22Rv1 (cell line): ENCODE measurements around the gene KHNYN.
A peak's percentile ranks its signal among the peaks of the same experiment; 100 is the strongest.

Source experiments
- H3K27ac ChIP-seq: fragments of 450-650 bp; 2 replicates; pipeline ENCODE4 v1.5.1; 2017
- ZFX ChIP-seq: fragments of 450-650 bp; IDR thresholded peaks from 2 replicates; pipeline ENCODE4 v1.6.1; 2017; ENCODE audit warnings: antibody characterized with exemption, borderline replicate concordance
- TF ChIP-seq, protein P1 (sequence below): fragments of 450-650 bp; IDR thresholded peaks from 2 replicates; pipeline ENCODE4 v1.5.1; 2017; ENCODE audit warnings: mild to moderate bottlenecking

Gene KHNYN

DNA sequence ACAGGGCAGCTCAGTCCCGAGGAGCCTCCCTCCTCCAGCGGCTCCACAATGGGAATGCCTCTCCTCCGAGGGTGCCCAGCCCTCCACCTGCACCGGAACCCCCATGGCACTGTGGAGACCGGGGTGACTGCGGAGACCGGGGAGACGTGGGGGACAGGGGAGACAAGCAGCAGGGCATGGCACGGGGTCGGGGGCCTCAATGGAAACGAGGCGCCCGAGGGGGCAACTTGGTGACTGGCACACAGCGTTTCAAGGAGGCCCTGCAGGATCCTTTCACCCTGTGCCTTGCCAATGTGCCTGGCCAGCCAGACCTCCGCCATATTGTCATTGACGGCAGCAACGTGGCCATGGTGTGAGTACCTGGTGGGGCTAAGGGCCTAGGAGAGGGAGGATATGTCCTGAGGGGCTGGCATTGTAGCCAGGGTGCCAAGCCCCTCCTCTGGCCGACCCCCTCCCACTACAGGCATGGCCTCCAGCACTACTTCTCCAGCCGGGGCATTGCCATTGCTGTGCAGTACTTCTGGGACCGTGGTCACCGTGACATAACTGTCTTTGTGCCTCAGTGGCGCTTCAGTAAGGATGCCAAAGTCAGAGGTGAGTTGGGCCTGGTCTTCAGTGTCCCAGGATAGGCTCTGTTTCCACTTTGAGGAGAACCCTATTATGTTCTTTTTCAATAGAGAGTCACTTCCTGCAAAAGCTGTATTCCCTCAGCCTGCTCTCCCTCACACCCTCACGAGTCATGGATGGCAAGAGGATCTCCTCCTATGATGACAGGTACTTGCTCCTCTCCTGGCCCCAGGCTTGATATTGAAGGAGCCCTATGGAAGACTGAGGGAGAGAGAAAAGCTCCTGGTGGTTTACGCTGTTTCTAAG is 2.7 kb downstream of the KHNYN start:
- no peak overlapping the region; the same call in 1 of the 2 replicates for H3K27ac ChIP-seq
- TF ChIP-seq, protein P1, sequence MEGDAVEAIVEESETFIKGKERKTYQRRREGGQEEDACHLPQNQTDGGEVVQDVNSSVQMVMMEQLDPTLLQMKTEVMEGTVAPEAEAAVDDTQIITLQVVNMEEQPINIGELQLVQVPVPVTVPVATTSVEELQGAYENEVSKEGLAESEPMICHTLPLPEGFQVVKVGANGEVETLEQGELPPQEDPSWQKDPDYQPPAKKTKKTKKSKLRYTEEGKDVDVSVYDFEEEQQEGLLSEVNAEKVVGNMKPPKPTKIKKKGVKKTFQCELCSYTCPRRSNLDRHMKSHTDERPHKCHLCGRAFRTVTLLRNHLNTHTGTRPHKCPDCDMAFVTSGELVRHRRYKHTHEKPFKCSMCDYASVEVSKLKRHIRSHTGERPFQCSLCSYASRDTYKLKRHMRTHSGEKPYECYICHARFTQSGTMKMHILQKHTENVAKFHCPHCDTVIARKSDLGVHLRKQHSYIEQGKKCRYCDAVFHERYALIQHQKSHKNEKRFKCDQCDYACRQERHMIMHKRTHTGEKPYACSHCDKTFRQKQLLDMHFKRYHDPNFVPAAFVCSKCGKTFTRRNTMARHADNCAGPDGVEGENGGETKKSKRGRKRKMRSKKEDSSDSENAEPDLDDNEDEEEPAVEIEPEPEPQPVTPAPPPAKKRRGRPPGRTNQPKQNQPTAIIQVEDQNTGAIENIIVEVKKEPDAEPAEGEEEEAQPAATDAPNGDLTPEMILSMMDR: no peak
- TF ChIP-seq ZFX: no peak

DNA sequence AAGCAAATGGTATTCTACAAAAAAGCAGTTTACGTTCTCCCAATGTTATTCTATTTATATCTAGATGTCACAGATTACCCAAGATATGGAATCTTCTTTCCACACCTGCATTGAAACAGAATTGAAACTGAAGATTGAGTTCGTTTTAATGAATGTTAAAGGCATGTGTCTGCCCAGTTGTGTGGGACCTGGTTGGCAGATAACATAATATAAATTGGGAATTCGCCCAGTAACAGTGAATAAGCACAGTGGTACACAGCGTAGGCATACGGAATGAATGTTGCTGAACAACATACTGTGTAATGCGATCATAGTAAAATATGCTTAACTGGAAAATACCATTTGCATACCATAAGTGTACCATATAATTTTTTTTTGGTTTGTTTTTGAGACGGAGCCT is 4.3 kb downstream of the KHNYN start:
- TF ChIP-seq ZFX: no peak
- TF ChIP-seq, protein P1: no peak

DNA sequence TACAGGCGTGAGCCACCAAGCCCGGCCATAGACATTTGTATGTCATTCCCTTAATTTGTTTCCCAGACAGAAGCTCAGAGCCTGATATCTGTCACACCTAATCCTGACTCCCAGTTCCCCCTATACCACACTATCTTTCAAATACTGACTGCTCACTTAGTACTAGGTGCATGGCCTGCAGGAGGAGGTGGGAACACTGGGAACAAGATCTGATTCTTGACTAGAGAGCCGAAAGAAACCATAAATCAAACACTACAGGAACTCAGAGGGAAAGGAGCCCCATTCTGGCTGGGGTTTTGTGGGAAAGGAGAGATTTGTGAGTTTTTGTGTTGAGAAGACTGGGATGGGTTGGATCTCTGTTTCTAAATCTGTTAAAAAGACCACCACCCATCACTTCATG is 4.9 kb downstream of the KHNYN start:
- TF ChIP-seq ZFX: no peak
- TF ChIP-seq, protein P1: no peak
- H3K27ac ChIP-seq: no peak overlapping the region

More for the DNA sequence above, 4.3 kb downstream of the KHNYN start:
- H3K27ac ChIP-seq: no peak overlapping the region

DNA sequence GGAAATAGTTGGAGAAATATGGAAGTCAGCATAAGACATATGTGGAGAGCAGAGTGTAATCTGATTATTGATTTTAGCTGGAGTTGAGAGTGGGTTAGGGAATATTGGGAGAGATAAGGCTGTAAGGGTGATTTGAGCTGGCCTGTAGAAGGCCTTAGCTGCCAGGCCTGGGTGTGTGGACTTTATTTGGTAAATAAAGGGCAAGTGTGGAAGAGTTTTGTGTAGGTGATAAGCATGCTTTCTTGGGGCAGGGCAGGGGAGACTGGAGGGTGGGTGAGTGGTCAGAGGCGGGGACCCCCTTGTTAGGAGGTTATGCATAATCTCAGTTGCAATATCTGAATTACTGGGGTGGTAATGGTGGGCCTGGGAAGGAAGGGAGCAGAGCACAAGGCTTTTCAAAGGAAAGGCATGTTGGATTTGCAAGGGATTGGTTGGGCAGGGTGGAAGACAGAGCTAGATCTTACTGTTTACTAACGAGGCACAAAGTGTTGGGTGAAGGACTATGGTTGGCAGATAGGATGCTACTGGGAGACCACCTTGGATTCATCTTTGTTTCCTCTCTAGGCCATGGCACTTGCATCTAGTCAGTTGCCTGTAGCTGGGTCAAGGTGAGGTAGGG is 5.5 kb downstream of the KHNYN start:
- H3K27ac ChIP-seq: no peak overlapping the region
- TF ChIP-seq, protein P1: no peak
- no peak for TF ChIP-seq ZFX

DNA sequence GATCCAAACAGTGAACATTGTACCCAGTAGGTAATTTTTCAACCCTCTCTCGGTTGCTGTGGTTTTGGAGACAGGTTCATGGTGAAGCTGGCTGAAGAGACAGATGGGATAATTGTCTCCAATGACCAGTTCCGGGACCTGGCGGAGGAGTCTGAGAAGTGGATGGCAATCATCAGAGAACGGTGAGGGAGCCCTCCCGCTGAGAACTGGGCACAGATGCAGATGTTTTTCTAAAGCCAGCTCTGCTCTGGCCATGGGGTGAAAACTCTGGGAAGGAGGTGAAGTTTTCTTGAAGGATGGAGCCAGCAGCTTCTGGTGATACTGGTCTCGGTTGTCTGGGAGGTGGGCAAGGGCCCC is 6.2 kb downstream of the KHNYN start:
- peak overlapping the region; percentile 26; the same call in 1 of the 2 replicates for H3K27ac ChIP-seq
- TF ChIP-seq ZFX: no peak
- TF ChIP-seq, protein P1: no peak

DNA sequence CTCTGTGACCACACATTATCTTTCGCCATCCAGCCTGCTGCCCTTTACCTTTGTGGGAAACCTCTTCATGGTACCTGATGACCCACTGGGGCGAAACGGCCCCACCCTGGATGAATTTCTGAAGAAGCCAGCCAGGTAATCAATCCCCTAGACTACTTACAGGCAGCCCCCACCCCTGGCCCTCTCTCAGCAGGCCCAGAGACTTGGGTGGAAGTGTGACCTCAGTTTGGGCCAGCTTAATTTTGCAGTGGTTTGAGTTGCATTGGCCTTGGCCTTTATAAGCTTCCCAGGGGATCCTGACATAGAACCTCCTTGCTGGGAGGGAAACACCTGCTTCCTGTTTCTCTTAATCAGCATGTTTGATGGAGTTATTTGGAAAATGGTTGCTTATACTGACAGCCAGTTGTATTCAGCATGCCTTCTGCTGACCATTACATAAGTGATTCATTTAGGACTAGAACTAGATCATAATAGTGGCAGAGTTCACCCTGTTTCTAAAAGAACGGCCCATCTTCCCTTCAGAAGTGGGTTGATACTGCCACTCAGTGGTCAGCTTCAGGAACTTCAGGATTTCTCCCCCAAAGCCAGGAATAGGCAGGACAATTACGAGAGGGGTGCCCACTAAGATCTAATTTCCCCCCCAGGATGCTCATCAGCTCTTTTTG is 6.7 kb downstream of the KHNYN start:
- TF ChIP-seq ZFX: no peak
- TF ChIP-seq, protein P1: peak; percentile 83
- peak overlapping the region; percentile 26; the same call in 1 of the 2 replicates for H3K27ac ChIP-seq
